Ovary (tissue), 3 donors: ENCODE measurements around the gene NAV2.

Experiments used
- EP300 ChIP-seq: sonication (generic); formaldehyde crosslinking; IDR thresholded peaks from one replicate; pipeline ENCODE4 v1.6.1; 2017; ENCODE audit warnings: antibody characterized with exemption
- POLR2A ChIP-seq: fragments of 450-650 bp; IDR thresholded peaks from one replicate; pipeline ENCODE4 v1.6.1; 2017; ENCODE audit warnings: antibody characterized with exemption, mild to moderate bottlenecking, moderate library complexity
- TF ChIP-seq, protein P1 (sequence below), 3 donors: fragments of 450-650 bp in 2 of 3; fragments of 200-600 bp in 1 of 3; IDR thresholded peaks; one replicate each; pipeline versions ENCODE4 v1.5.1 to v1.8.0; 2016 to 2022; ENCODE audit warnings: antibody characterized with exemption in 3 of 3, mild to moderate bottlenecking in 1 of 3
- donor health status: DM: no; HTN: no; CAD: no.

DNA sequence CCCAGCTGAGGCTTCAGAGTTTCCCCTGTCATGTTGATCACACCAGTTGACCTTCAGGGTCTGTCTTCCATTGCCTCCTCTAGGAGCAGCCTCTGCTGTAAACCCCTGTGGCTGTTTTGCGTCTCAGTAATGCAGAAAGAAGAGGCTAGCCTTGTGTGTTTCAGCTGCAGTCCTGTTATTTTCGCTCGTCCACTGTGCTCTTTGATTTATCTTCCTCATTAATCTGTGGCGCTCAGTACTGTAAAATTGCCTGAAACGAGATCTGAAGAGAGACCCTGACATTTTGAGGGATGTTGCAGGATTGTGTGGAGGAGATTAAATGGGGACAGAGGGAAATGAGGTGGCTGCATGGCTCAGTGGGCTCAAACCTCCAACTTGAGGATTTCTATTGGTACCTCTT lies 283.9 kb downstream of the NAV2 start:
- TF ChIP-seq, protein P1, sequence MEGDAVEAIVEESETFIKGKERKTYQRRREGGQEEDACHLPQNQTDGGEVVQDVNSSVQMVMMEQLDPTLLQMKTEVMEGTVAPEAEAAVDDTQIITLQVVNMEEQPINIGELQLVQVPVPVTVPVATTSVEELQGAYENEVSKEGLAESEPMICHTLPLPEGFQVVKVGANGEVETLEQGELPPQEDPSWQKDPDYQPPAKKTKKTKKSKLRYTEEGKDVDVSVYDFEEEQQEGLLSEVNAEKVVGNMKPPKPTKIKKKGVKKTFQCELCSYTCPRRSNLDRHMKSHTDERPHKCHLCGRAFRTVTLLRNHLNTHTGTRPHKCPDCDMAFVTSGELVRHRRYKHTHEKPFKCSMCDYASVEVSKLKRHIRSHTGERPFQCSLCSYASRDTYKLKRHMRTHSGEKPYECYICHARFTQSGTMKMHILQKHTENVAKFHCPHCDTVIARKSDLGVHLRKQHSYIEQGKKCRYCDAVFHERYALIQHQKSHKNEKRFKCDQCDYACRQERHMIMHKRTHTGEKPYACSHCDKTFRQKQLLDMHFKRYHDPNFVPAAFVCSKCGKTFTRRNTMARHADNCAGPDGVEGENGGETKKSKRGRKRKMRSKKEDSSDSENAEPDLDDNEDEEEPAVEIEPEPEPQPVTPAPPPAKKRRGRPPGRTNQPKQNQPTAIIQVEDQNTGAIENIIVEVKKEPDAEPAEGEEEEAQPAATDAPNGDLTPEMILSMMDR (IDR thresholded peaks at IDR 0.05), result no peak
- no peak for TF ChIP-seq POLR2A
- no peak for TF ChIP-seq EP300
